ENCODE results near the gene BCAS3. TPM values are rescaled to one million over a fixed set of nuclear protein-coding genes. Genes with fewer than 3 reads are reported as not detected.
"Not testable (repeated sequence)": the region's sequence is repeated elsewhere in the genome, so short reads cannot be mapped to it uniquely, and the experiment has no call there.

The BCAS3 gene
- total RNA-seq, 6 experiments from 2014 or later = 9.2 to 22.1 (median 14.2) TPM

GRCh38 chr17:60766778-60767190 is 89.1 kb downstream of the BCAS3 start:
- H3K9me3 ChIP-seq = no peaks in the 10 kb centered on the region
- no peak for ATAC-seq
- intact Hi-C loops (cut with DNase I) = no loop called here
- H3K27ac ChIP-seq = no peak overlapping the region
- DNase-seq = peak in 1 of 3 donors; percentile 23
- H3K36me3 ChIP-seq = no peaks in the 10 kb centered on the region
- no peak overlapping the region for H3K4me3 ChIP-seq
- WGBS (ENCODE audit: insufficient coverage, low coverage, low lambda C conversion rate, missing lambda C conversion rate) = 100% methylated on average over 2 of the region's 13 CpGs
- no peak for TF ChIP-seq CTCF (IDR thresholded peaks at IDR 0.05)
- no peak for TF ChIP-seq POLR2A (IDR thresholded peaks at IDR 0.05)
- H3K27me3 ChIP-seq = no peaks in the 10 kb centered on the region
- no peaks in the 10 kb centered on the region for H3K4me1 ChIP-seq

- Histone ChIP-seq H3K27me3 (no peaks in the 10 kb centered on the region), H3K9me3 (no peaks in the 10 kb centered on the region), H3K4me3 (no peak overlapping the region), H3K27ac (no peak overlapping the region), H3K4me1 (no peaks in the 10 kb centered on the region), H3K36me3 (no peaks in the 10 kb centered on the region)
- no peak for ATAC-seq
- WGBS (ENCODE audit: insufficient coverage, low coverage, low lambda C conversion rate, missing lambda C conversion rate) = 86% methylated on average over 4 of the region's 4 CpGs
- intact Hi-C loops (cut with DNase I) = no loop called here
- TF ChIP-seq CTCF (IDR thresholded peaks at IDR 0.05) (no peak), POLR2A (IDR thresholded peaks at IDR 0.05) (no peak)
- DNase-seq = no peak
These were observed 90.2 kb downstream of the BCAS3 start for GRCh38 chr17:60767744-60768308.

DNA sequence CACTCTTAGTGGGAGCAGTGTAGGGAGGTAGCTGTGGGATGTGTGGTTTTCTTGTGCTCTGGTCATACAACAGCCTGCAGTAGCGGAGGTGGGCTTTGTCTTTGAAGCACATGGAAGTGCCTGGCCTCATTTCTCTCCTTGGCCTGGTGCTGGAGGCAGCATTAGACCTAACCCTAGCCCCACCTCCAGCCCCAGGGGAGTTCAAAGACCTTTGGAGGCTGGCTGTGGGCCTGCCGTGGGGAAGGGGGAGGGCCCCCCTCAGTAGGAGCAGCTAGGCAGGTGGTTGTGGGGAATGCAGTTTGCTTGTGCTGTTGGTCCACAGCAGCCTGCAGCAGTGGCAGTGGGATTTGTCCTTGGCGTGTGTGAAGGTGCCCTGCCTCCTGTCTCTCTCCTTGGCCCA is 91.7 kb downstream of the BCAS3 start:
- peak in 1 of 4 donors; percentile 16 for ATAC-seq
- DNase-seq = no peak
- Histone ChIP-seq H3K4me3 (no peak overlapping the region), H3K9me3 (no peaks in the 10 kb centered on the region), H3K4me1 (no peaks in the 10 kb centered on the region), H3K27me3 (no peaks in the 10 kb centered on the region), H3K36me3 (no peaks in the 10 kb centered on the region), H3K27ac (no peak overlapping the region)
- intact Hi-C loops (cut with DNase I) = no loop called here
- TF ChIP-seq POLR2A (IDR thresholded peaks at IDR 0.05) = no peak
- TF ChIP-seq CTCF (IDR thresholded peaks at IDR 0.05) = no peak
- WGBS (ENCODE audit: insufficient coverage, low coverage, low lambda C conversion rate, missing lambda C conversion rate) = 94% methylated on average over 2 of the region's 3 CpGs

GRCh38 chr17:60770946-60771422 is 93.3 kb downstream of the BCAS3 start:
- Histone ChIP-seq H3K9me3 (no peaks in the 10 kb centered on the region), H3K27me3 (no peaks in the 10 kb centered on the region), H3K36me3 (no peaks in the 10 kb centered on the region), H3K27ac (no peak overlapping the region), H3K4me1 (no peaks in the 10 kb centered on the region), H3K4me3 (no peak overlapping the region)
- 97% methylated on average over 7 of the region's 8 CpGs for WGBS (ENCODE audit: insufficient coverage, low coverage, low lambda C conversion rate, missing lambda C conversion rate)
- DNase-seq (no peak), ATAC-seq (no peak)
- TF ChIP-seq POLR2A (IDR thresholded peaks at IDR 0.05) (no peak), CTCF (IDR thresholded peaks at IDR 0.05) (no peak)
- intact Hi-C loops (cut with DNase I) = no loop called here

GRCh38 chr17:60771621-60772020 is 94.0 kb downstream of the BCAS3 start:
- 90% methylated on average over 5 of the region's 5 CpGs for WGBS (ENCODE audit: insufficient coverage, low coverage, low lambda C conversion rate, missing lambda C conversion rate)
- ATAC-seq; H3K4me1 ChIP-seq; H3K4me3 ChIP-seq; H3K27me3 ChIP-seq; H3K27ac ChIP-seq; intact Hi-C loops (cut with DNase I); DNase-seq; H3K36me3 ChIP-seq; H3K9me3 ChIP-seq: not testable (repeated sequence)
